ENCODE data around the gene FMNL2. TPM values are rescaled to one million over a fixed set of nuclear protein-coding genes. Genes with fewer than 3 reads are reported as not detected.

FMNL2 gene
- total RNA-seq, 1 experiment from 2014 or later, result 43.1 TPM

DNA sequence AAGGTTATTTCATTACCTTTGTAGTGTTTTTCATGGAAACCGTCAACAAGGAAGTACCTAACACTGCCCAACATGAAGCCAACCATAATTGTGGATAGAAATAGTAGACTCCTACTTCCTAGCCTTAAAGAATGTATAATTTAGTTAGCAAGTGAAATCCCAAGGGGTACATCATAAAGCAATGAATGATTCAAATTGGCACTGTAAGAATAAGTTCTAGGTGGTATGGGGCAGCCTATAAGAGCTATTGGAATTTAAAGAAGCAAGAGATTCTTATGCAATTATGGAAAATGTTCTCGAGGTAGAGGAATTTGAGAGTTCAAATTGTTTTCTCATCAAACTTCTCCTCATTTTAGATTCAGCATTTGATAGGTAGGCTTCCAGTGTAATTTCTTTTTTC, 157.9 kb downstream of the FMNL2 start:
- H3K9me3 ChIP-seq (ENCODE audit: low read depth, low read length, poor library complexity, severe bottlenecking), result peaks cover 4% of the 10 kb centered on the region
- DNase-seq (ENCODE audit: low spot score), result peak; percentile 57
- intact Hi-C loops (cut with micrococcal nuclease; ENCODE audit: unreplicated experiment), result no loop called here
- H3K4me1 ChIP-seq (ENCODE audit: insufficient read depth, low read length, poor library complexity, severe bottlenecking), result peaks cover 44% of the 10 kb centered on the region
- CTCF ChIA-PET, result no interaction called here
- POLR2A ChIA-PET (ENCODE audit: low non-redundant PET), result no interaction called here
- TF ChIP-seq EZH2 (IDR thresholded peaks at IDR 0.05; ENCODE audit: borderline replicate concordance, low read depth, low read length, poor library complexity, severe bottlenecking), result no peak
- TF ChIP-seq, protein P1, sequence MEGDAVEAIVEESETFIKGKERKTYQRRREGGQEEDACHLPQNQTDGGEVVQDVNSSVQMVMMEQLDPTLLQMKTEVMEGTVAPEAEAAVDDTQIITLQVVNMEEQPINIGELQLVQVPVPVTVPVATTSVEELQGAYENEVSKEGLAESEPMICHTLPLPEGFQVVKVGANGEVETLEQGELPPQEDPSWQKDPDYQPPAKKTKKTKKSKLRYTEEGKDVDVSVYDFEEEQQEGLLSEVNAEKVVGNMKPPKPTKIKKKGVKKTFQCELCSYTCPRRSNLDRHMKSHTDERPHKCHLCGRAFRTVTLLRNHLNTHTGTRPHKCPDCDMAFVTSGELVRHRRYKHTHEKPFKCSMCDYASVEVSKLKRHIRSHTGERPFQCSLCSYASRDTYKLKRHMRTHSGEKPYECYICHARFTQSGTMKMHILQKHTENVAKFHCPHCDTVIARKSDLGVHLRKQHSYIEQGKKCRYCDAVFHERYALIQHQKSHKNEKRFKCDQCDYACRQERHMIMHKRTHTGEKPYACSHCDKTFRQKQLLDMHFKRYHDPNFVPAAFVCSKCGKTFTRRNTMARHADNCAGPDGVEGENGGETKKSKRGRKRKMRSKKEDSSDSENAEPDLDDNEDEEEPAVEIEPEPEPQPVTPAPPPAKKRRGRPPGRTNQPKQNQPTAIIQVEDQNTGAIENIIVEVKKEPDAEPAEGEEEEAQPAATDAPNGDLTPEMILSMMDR (conservative IDR thresholded peaks at IDR 0.05; ENCODE audit: low read depth, low read length), result no peak
- H3K36me3 ChIP-seq (ENCODE audit: insufficient read depth, low read length, poor library complexity, severe bottlenecking), result no peaks in the 10 kb centered on the region
- H3K4me3 ChIP-seq (ENCODE audit: low read depth, low read length, poor library complexity, severe bottlenecking), result no peak overlapping the region
- no peaks in the 10 kb centered on the region for H3K27me3 ChIP-seq (replicated peaks; ENCODE audit: insufficient read depth, low read depth, low read length, poor library complexity)
- no peak overlapping the region for H3K27ac ChIP-seq (ENCODE audit: low read depth, low read length, poor library complexity, severe bottlenecking)
- BruUV-seq (replicated peaks), result no TSS peak

DNA sequence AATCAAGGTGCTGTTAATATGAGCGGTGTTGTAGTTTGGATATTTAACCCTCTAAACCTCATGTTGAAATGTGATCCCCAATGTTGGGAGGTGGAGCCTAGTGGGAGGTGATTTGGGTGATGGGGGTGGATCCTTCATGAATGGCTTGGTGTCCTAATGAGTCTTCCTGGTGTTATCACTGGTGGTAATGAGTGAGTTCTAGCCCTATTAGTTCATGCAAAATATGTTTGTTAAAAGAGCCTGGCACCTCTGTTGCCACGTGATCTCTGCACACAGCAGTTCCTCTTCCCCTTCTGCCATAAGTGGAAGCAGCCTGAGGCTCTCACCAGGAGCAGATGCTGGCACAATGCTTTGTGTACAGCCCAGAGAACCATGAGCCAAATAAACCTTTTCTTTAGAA, 158.4 kb downstream of the FMNL2 start:
- no peak for DNase-seq (ENCODE audit: low spot score)
- Histone ChIP-seq H3K4me3 (ENCODE audit: low read depth, low read length, poor library complexity, severe bottlenecking) (no peak overlapping the region), H3K36me3 (ENCODE audit: insufficient read depth, low read length, poor library complexity, severe bottlenecking) (no peaks in the 10 kb centered on the region), H3K4me1 (ENCODE audit: insufficient read depth, low read length, poor library complexity, severe bottlenecking) (peaks cover 46% of the 10 kb centered on the region), H3K27ac (ENCODE audit: low read depth, low read length, poor library complexity, severe bottlenecking) (no peak overlapping the region), H3K9me3 (ENCODE audit: low read depth, low read length, poor library complexity, severe bottlenecking) (peaks cover 4% of the 10 kb centered on the region), H3K27me3 (replicated peaks; ENCODE audit: insufficient read depth, low read depth, low read length, poor library complexity) (no peaks in the 10 kb centered on the region)
- intact Hi-C loops (cut with micrococcal nuclease; ENCODE audit: unreplicated experiment), result no loop called here
- BruUV-seq (replicated peaks), result no TSS peak
- ChIA-PET POLR2A (ENCODE audit: low non-redundant PET) (no interaction called here), CTCF (no interaction called here)
- no peak for TF ChIP-seq EZH2 (IDR thresholded peaks at IDR 0.05; ENCODE audit: borderline replicate concordance, low read depth, low read length, poor library complexity, severe bottlenecking)
- TF ChIP-seq, protein P1 (conservative IDR thresholded peaks at IDR 0.05; ENCODE audit: low read depth, low read length), result no peak

DNA sequence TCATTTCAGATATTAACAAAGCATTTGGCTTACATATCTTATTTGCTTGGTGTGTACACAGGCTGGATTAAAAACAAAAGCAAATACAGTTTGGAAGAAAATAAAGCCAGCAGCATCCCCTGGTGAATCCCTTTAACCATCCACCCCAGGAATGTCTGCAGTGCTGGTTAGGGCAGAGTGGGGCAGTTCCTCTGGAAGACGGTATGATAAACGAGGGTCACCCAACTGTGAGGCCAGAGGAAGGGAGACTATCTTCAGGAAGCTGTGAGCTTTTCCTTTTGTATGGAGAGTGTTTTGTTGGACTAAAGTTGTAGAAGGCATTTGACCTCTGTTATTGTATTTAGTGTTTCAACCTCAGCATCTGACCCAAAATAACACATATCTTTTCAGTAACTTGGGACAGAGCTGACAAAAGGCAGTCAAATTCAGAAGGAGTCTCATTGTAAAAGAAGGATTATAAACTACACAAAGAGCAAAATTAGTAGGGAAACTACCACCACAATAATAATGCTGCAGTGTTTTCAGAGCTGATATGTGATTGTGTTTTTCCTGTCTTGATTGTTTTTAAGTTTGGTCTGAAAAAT, 159.1 kb downstream of the FMNL2 start:
- no peak overlapping the region for H3K4me3 ChIP-seq (ENCODE audit: low read depth, low read length, poor library complexity, severe bottlenecking)
- BruUV-seq (replicated peaks), result no TSS peak
- peaks cover 46% of the 10 kb centered on the region for H3K4me1 ChIP-seq (ENCODE audit: insufficient read depth, low read length, poor library complexity, severe bottlenecking)
- intact Hi-C loops (cut with micrococcal nuclease; ENCODE audit: unreplicated experiment), result no loop called here
- no peak overlapping the region for H3K27ac ChIP-seq (ENCODE audit: low read depth, low read length, poor library complexity, severe bottlenecking)
- ChIA-PET CTCF (no interaction called here), POLR2A (ENCODE audit: low non-redundant PET) (no interaction called here)
- DNase-seq (ENCODE audit: low spot score), result no peak
- H3K9me3 ChIP-seq (ENCODE audit: low read depth, low read length, poor library complexity, severe bottlenecking), result peaks cover 4% of the 10 kb centered on the region
- H3K27me3 ChIP-seq (replicated peaks; ENCODE audit: insufficient read depth, low read depth, low read length, poor library complexity), result no peaks in the 10 kb centered on the region
- TF ChIP-seq, protein P1 (conservative IDR thresholded peaks at IDR 0.05; ENCODE audit: low read depth, low read length), result no peak
- no peak for TF ChIP-seq EZH2 (IDR thresholded peaks at IDR 0.05; ENCODE audit: borderline replicate concordance, low read depth, low read length, poor library complexity, severe bottlenecking)
- no peaks in the 10 kb centered on the region for H3K36me3 ChIP-seq (ENCODE audit: insufficient read depth, low read length, poor library complexity, severe bottlenecking)

Measured in A673 (cell line).